Measurements from ENCODE around the gene ATRAID. TPM values are rescaled to one million over a fixed set of nuclear protein-coding genes. Genes with fewer than 3 reads are reported as not detected.
"Not testable (repeated sequence)": the region's sequence is repeated elsewhere in the genome, so short reads cannot be mapped to it uniquely, and the experiment has no call there.

The ATRAID gene
- total and polyA plus RNA-seq, 4 donors = 90.0 to 204 (median 122) TPM

GRCh38 chr2:27189989-27190388 lies 21.9 kb upstream of the ATRAID start:
- H3K4me1 ChIP-seq (ENCODE audit: control insufficient read depth in 5 of 5, insufficient read depth in 5 of 5, low read length in 5 of 5) = peaks cover 0 to 6% (median 0%) of the 10 kb centered on the region in 5 donors
- no peak for ATAC-seq (ENCODE audit: insufficient read depth, low FRiP score)
- 89 to 94% methylated on average over 8 of the region's 8 CpGs for WGBS, 2 donors

DNA sequence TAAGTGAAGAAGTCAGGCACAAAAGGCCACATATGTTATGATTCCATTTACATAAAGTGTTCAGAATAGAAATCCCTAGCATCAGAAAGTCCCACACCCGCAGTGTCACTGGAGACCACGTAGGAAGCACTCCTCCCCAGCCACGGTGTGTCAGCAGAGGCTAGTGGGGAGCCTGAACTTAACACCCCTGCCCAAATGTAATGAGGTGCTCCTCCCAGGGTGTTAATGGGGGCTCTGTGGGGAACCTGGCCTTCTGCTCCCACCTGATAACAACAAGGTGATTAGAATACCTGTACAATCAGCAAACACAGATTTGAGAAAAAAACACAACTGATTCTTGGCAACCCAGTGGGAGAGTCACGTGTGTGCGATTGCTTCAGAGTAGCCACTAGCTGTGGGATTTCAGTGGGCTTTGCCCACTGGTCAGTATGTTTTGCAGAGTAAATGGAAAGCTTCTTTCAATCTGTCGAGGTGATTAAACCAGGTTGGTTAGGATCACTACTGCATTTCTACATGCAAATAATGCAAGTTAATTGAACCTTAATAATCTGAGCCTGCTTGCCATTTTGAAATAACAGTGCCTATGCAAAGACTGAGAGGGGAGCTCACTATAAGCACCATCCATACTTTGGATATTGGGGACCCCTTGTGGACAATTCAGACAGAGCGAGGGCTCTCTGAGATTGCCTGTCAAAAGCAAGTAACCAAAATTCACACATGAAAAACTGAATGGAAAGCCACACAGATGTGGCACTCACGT lies 20.6 kb upstream of the ATRAID start:
- 41 to 45% methylated on average over 8 of the region's 8 CpGs for WGBS, 2 donors
- H3K36me3 ChIP-seq (ENCODE audit: control insufficient read depth in 4 of 4, insufficient read depth in 4 of 4, low read length in 4 of 4) = no peaks in the 10 kb centered on the region
- DNase-seq (peak; percentile 61 to 77 (median 76)), ATAC-seq (ENCODE audit: insufficient read depth, low FRiP score) (no peak)
- H3K4me3 ChIP-seq = no peak overlapping the region
- no peak overlapping the region for H3K27ac ChIP-seq (ENCODE audit: low read depth in 1 of 2, low read length in 1 of 2)
- H3K9ac ChIP-seq (ENCODE audit: insufficient read depth in 1 of 2, low read length in 2 of 2) = no peak overlapping the region
- no peaks in the 10 kb centered on the region for H3K4me1 ChIP-seq (ENCODE audit: control insufficient read depth in 5 of 5, insufficient read depth in 5 of 5, low read length in 5 of 5)
- H3K9me3 ChIP-seq (ENCODE audit: control insufficient read depth in 4 of 4, insufficient read depth in 3 of 4, low read length in 3 of 4) = no peaks in the 10 kb centered on the region
- peaks cover 0 to 2% (median 0%) of the 10 kb centered on the region in 3 donors for H3K27me3 ChIP-seq (ENCODE audit: control insufficient read depth in 3 of 3, insufficient read depth in 3 of 3, low read length in 2 of 3)
- peak; percentile 52 for TF ChIP-seq CTCF (IDR thresholded peaks at IDR 0.05; ENCODE audit: control extremely low read depth, extremely low read depth)

More at GRCh38 chr2:27189989-27190388, 21.9 kb upstream of the ATRAID start:
- DNase-seq = no peak
- Histone ChIP-seq H3K36me3 (ENCODE audit: control insufficient read depth in 4 of 4, insufficient read depth in 4 of 4, low read length in 4 of 4) (no peaks in the 10 kb centered on the region), H3K9ac (ENCODE audit: insufficient read depth in 1 of 2, low read length in 2 of 2) (no peak overlapping the region), H3K4me3 (no peak overlapping the region), H3K9me3 (ENCODE audit: control insufficient read depth in 4 of 4, insufficient read depth in 3 of 4, low read length in 3 of 4) (no peaks in the 10 kb centered on the region), H3K27ac (ENCODE audit: low read depth in 1 of 2, low read length in 1 of 2) (no peak overlapping the region), H3K27me3 (ENCODE audit: control insufficient read depth in 3 of 3, insufficient read depth in 3 of 3, low read length in 2 of 3) (peaks cover 0 to 2% (median 1%) of the 10 kb centered on the region in 3 donors)
- no peak for TF ChIP-seq CTCF (IDR thresholded peaks at IDR 0.05; ENCODE audit: control extremely low read depth, extremely low read depth)

- WGBS, 2 donors = 73 to 88% methylated on average over 17 of the region's 17 CpGs
- Histone ChIP-seq H3K4me3 (no peak overlapping the region), H3K27ac (ENCODE audit: low read depth in 1 of 2, low read length in 1 of 2) (no peak overlapping the region), H3K4me1 (ENCODE audit: control insufficient read depth in 5 of 5, insufficient read depth in 5 of 5, low read length in 5 of 5) (no peaks in the 10 kb centered on the region), H3K27me3 (ENCODE audit: control insufficient read depth in 3 of 3, insufficient read depth in 3 of 3, low read length in 2 of 3) (peaks cover 0 to 2% (median 0%) of the 10 kb centered on the region in 3 donors), H3K9me3 (ENCODE audit: control insufficient read depth in 4 of 4, insufficient read depth in 3 of 4, low read length in 3 of 4) (no peaks in the 10 kb centered on the region), H3K36me3 (ENCODE audit: control insufficient read depth in 4 of 4, insufficient read depth in 4 of 4, low read length in 4 of 4) (no peaks in the 10 kb centered on the region), H3K9ac (ENCODE audit: insufficient read depth in 1 of 2, low read length in 2 of 2) (no peak overlapping the region)
- DNase-seq (no peak), ATAC-seq (ENCODE audit: insufficient read depth, low FRiP score) (no peak)
- TF ChIP-seq CTCF (IDR thresholded peaks at IDR 0.05; ENCODE audit: control extremely low read depth, extremely low read depth) = no peak
These were observed 17.1 kb upstream of the ATRAID start for GRCh38 chr2:27194538-27195354.

DNA sequence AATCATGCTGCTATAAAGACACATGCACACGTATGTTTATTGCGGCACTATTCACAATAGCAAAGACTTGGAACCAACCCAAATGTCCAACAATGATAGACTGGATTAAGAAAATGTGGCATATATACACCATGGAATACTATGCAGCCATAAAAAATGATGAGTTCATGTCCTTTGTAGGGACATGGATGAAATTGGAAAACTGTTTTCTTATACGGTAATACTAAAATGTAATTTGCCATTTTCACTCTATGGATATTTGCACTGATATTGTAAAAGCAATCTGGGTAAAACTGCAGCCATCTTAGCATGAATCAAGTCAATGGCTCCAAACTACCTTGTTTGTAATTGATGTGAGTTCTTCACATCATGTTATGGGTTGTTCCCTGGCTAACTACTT lies 16.0 kb upstream of the ATRAID start:
- not testable (repeated sequence) for H3K9me3 ChIP-seq (ENCODE audit: control insufficient read depth in 4 of 4, insufficient read depth in 3 of 4, low read length in 3 of 4); H3K4me3 ChIP-seq; H3K27me3 ChIP-seq (ENCODE audit: control insufficient read depth in 3 of 3, insufficient read depth in 3 of 3, low read length in 2 of 3); H3K27ac ChIP-seq (ENCODE audit: low read depth in 1 of 2, low read length in 1 of 2); ATAC-seq (ENCODE audit: insufficient read depth, low FRiP score); H3K36me3 ChIP-seq (ENCODE audit: control insufficient read depth in 4 of 4, insufficient read depth in 4 of 4, low read length in 4 of 4); H3K9ac ChIP-seq (ENCODE audit: insufficient read depth in 1 of 2, low read length in 2 of 2); H3K4me1 ChIP-seq (ENCODE audit: control insufficient read depth in 5 of 5, insufficient read depth in 5 of 5, low read length in 5 of 5); DNase-seq
- 88 to 90% methylated on average over 3 of the region's 3 CpGs for WGBS, 2 donors

GRCh38 chr2:27198068-27198467 lies 13.8 kb upstream of the ATRAID start:
- H3K36me3 ChIP-seq (ENCODE audit: control insufficient read depth in 4 of 4, insufficient read depth in 4 of 4, low read length in 4 of 4) = peaks cover 0 to 21% (median 0%) of the 10 kb centered on the region in 4 donors
- 94 to 95% methylated on average over 3 of the region's 3 CpGs for WGBS, 2 donors
- not testable (repeated sequence) for DNase-seq; ATAC-seq (ENCODE audit: insufficient read depth, low FRiP score); H3K9me3 ChIP-seq (ENCODE audit: control insufficient read depth in 4 of 4, insufficient read depth in 3 of 4, low read length in 3 of 4); H3K4me1 ChIP-seq (ENCODE audit: control insufficient read depth in 5 of 5, insufficient read depth in 5 of 5, low read length in 5 of 5); H3K9ac ChIP-seq (ENCODE audit: insufficient read depth in 1 of 2, low read length in 2 of 2); H3K4me3 ChIP-seq; H3K27ac ChIP-seq (ENCODE audit: low read depth in 1 of 2, low read length in 1 of 2); H3K27me3 ChIP-seq (ENCODE audit: control insufficient read depth in 3 of 3, insufficient read depth in 3 of 3, low read length in 2 of 3)
